GM12873 (cell line): ENCODE measurements around the gene NXF1.

Experiments used
- CTCF ChIP-seq: IDR thresholded peaks from 2 replicates; pipeline ENCODE4 v1.5.1; 2012; ENCODE audit warnings: low read depth, mild to moderate bottlenecking, moderate library complexity, low read length, control low read depth; ENCODE audit not compliant: insufficient read depth; ENCODE audit errors: missing control alignments

NXF1 gene

GRCh38 chr11:62774407-62774806 lies 30.8 kb downstream of the NXF1 start:
- no peak for TF ChIP-seq CTCF

GRCh38 chr11:62771144-62772021 lies 33.9 kb downstream of the NXF1 start, which contains the start of gene TAF6L:
TAF6L (plus strand) TSS chr11:62771396; CDS start chr11:62775784, 4,388 bp downstream.
- TF ChIP-seq CTCF: no peak

- TF ChIP-seq CTCF: no peak
Measured at GRCh38 chr11:62770778-62771143, 34.5 kb downstream of the NXF1 start.

GRCh38 chr11:62757846-62758788 lies 47.1 kb downstream of the NXF1 start:
- TF ChIP-seq CTCF: no peak

DNA sequence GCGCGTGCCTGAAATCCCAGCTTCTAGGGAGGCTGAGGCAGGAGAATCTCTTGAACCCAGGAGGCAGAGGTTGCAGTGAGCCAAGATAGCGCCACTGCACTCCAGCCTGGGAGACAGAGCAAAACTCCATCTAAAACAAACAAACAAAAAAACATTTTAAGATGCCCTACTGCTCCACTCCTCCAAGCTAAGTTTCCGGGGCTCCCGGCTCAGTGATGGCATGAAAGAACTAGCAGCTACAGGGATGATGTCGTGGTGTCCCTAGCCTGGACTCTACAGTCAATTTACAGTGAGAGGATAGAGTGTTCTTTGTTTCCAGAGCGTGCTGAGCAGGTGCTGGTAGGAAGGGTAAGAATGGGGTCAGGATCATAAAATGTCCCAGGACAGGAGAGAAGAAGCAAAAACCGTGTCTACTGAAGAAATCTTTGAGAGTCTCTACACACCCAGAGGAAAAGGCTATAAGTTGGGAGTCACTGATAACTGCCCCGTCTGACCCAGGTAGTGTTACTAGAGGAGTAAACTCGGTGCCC lies 50.1 kb downstream of the NXF1 start:
- no peak for TF ChIP-seq CTCF

DNA sequence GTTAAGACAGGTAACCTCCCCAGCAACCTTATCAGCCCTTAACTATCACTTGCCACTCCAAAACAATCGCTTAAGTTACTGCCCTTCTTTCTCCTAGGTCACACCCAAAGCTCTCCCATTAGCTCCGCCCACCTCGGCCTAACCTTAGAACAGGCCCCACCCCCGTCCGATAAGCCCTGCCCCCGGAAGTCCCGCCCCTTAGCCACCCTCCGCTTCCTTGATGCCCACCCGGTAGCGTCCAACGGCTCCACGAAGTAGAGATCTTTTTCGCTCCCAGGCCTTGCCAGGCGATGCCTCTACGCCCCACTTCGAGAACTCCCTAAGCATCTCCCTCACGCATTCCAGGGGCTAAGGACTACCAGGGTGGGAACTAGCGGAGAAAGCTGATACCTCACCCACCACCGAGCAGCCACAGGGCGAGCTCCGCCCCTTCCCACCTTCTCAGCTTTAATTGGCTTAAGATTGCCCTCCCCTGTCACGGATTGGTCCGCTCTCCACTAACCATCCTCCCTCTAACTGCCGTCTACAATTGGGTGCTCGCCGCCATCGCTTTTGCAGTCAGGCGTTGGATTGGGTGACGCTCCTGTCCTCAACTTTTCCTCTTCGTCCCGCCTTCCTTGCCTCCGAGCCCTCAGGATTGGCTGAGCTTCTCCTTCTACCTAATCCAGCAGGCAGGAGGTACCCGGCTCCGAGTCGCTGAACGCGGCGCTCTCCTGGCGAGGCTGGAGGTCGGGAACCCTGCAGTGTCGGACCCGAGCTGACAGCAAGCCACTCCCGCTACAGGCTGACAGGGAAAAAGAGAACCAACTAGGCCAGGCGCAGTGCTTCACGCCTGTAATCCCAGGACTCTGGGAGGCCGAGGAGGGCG lies 51.3 kb downstream of the NXF1 start, which contains the start of gene ZBTB3:
ZBTB3 (minus strand) TSS at position 425 of the 868 bp plus-strand sequence. CDS start 496 bp downstream, outside the sequence.
- no peak for TF ChIP-seq CTCF
